SIG-M5 (cell line): ENCODE results near the gene PHYKPL.

ENCODE experiments used
- DNase-seq: peaks from one replicate; lab custom pipeline; 2025; lab: John Stamatoyannopoulos, UW

PHYKPL gene

DNA sequence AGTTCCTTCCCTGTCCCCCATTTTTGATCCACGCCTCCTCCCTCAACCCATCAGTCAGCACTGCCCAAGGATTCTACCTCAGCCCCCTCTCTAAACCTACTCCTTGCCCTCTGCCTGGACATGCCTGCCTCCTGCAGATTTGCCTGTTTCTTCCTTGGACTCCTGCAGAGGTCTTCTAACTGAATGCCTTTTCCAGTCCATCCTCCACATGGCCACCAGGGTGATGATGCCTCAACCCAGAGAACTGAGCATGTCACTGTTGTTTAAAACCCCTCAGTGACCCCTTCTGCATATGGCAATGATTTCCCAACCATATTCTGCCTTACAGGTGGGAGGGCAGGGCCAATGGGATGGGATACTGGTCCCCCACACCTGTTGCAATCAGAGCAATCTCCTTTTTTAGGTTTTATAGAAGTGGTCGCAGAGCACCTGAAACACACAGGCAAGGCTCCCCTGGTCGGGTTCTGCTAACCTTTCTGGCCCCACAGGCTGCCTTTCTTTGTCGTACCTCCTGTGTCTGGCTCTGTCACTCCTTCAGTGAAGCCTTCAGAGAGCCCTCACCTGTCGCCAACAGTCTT, 9.3 kb downstream of the PHYKPL start:
- no peak for DNase-seq

DNA sequence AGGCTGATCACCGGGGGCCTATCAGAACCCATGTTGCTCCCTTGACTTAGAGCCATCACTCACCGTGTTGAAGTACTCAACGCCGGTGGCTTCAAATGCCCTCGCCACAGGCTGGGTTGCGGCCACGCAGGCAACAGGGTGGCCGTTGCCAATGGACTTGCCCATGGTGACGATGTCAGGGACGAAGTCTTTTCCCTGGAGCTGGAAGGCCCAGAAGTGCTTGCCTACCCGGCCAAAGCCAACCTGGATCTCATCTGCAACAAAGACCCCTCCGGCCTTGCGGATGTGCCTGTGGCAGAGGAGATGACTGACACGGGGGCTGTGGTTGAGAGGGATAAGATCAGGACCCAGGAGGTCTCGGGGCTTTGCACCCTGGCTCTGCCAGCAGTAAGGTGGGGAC, 10.3 kb downstream of the PHYKPL start:
- DNase-seq: no peak

DNA sequence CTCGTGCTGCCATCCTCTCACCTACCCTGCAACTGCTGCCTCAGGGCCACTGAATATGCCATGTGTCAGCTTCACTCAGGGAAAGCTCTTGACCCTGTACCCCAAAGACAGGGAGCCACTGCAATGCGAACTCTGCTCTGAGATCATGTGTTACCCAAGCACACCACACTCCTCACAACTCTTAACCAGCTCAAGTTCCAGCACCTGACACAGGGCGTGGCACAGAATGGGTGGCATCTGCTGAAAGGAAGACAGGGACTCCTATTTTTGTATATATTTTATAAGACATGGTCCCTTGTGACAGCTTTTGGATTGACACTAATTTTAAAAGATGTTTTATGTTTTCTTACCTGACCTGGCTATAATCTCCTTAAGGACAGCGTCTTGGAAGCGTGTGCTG, 10.7 kb downstream of the PHYKPL start:
- DNase-seq: no peak

DNA sequence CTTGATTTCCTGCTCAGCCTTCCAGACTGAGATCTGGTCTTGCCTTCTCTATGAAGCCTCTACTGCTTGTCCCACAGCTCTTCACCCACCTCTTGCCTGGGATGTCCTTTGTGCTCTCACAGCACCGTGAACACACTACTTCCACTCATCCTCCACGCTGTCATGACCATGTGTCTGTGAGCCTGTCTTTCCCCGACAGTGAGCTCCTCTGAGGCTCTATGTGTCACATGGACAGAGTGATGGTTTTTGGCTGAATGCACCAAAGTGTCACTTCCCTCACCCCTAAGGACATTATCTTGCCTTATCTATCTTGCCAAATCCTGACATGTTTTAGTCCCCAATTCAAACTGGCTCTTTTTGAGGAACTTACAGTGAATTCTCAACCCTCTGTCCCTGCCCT, 11.3 kb downstream of the PHYKPL start:
- no peak for DNase-seq

DNA sequence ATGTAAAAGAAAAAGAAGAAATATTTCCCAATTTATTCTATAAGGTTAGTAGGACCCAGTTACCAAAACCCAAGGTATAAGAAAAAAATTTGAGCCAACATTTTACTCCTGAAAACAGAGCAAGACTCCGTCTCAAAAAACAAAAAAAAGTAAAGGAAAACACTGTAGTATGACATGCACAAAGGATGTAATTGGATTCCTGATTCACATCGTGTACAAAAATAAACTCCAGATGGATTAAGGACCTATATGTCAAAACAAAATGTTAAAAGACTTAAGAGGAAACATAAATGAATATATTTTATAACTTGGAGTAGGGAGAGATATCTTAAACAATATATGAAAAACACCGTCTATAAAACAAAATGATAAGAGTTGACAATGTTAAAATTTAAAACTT, 13.8 kb downstream of the PHYKPL start:
- no peak for DNase-seq

DNA sequence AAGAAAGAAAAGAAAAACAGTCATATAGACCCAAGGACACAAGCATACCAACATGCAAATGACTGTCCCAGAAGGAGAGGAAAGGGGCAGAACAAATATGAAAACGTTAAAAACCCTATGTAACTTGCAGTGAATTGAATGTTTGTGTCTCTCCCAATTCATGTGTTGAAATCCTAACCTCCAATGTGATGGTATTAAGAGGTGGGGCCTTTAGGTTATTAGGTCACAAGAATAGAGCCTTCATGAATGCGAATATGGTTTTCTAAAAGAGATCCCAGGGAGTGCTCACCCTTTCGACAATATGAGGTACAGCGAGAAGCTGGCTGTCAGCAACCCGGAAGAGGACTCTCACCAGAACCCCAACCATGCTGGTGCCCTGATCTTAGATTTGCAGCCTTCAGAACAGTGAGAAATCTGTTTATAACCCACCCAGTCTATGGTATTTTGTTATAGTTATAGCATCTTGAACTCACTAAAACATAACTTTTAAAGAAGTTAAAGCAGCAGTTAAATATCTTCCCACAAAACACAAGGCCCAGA, 14.3 kb downstream of the PHYKPL start:
- no peak for DNase-seq

DNA sequence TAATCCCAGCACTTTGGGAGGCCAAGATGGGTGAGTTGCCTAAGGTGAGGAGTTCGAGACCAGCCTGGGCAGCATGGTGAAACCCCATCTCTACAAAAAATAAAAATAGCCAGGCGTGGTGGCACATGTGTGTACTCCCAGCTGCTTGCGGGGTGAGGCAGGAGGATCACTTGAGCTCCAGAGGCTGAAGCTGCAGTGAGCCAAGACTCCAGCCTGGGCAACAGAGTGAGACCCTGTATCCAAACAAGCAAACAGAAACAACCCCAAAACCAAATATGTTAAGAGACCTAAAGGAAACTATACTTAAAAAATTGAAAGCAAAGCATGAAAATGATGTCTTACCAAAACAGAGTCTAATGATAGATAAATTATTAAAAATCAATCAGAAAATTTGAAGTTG, 15.8 kb downstream of the PHYKPL start:
- no peak for DNase-seq

DNA sequence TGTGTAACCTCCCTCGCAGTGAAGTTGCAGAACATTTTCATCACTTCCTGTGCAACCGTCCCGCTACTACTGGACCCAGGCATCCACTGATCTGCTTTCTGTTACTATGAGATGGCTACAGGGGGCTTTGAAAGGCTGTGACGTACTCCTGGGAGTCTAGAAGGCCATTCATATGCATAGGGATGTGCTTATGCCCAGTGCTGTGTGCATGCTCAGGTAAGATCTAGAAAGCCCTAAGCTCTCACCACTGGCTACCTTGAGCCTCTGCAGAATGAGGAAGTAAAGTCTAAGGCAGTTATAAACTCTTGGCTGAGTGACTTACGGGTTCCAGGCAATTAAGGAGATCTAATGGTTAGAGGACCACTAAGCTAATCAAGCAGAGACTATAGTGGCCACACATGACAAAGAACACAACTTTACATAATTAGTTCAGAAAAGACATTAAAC, 16.5 kb downstream of the PHYKPL start:
- no peak for DNase-seq

DNA sequence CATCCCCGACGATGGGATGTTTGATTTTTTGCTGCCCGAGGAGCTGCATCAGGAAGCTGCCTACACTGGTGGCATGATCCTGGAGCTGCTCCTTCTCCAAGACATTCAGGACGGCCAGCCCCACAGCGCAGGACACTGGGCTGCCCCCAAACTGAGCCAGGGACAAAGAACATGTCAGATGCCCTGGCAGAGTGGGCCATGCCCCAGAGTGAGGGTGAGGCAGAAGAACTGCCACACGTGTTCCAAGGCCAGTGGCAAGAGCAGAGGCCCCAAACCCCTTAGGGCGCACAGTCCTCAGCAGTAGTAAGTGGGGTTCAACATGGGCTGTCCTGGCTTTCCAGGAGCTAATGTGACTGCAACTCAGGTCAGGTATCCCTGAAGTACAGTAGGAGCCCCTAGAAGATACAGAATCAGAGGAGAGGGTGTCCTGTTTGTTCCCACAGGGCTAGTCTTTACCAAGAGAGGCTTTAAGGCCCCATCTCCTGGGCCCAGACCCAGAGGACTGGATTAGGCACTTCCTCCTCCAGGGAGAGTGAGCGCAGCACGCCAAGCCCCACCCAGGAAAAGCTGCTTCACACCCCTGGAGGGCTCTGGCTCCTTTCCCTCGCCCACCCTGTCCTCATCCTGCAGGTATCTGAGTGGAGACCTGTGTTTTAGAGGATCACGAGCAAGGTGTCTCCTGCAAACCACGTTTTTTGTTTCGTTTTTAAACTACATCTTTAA, 17.2 kb downstream of the PHYKPL start:
- no peak for DNase-seq

DNA sequence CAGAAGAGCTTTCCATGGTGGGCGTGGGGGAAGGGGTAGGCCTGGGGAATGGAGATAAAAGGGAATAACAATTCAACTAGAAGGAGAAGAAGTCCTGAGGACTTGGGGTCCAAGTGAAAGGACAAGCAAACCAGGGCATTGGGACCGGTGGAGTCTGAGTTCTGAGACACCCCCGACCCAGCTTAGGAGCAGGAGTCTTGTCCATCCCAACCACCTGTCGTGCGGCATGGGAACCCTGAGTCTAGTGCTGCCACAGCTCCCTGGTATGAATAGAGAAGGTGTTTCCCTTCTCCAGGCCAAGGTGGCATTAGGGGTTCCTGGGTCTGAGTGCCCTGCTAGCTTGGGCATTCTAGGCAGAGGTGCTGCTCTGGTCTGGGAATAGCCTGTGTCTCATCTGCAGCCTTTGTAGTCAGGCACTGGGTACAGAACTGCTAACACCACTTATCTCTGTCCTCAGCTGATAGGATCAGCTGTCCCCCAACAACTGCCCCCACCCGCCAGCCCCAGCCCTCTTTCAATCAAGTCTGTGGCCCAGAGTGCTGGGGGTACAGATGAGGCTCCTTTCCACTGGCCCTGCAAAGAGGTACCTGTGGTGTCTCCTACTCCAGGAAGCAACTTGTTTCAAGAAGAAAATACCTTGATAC, 18.3 kb downstream of the PHYKPL start:
- DNase-seq: no peak

DNA sequence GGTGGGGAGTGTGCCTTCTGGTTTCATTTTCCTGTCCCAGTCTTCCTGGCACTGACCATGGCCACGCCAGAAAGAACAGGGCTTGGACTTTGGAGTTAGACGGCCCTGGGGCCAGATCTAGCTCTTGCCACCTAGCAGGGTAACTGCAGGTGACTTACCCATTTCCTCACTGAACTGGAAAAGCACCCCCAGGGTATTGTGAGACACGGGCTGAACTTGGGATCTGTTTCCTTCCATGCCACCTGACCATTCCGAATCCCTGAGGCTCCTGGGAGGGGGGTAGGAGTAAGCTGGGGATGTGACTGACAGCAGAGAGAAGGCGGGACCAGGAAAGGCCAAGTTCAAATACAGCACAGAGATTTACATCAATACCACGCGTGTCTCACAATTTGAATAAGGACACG, 18.9 kb downstream of the PHYKPL start:
- DNase-seq: no peak

DNA sequence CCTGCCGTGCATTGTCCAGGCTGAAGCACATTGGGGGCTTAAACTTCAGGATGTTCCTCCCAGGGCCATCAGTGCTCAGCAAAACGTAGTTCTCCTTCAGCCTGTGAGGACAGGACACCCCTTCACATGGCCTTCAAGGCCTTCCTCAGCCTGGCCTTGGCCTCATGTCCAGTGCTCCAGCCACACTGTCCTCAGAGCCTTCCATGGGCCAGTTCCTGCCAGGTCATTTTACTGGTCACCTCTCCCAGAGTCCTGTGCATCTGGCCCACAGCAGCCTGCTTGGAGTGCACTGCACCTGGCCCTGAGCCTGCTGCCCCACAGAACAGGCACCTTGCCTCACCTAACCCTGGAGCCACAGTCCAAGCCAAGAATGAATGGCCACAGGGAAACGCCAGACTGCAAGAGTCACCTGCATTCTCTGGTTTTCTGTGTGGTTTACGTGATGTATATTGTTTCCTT, 19.6 kb downstream of the PHYKPL start:
- no peak for DNase-seq

DNA sequence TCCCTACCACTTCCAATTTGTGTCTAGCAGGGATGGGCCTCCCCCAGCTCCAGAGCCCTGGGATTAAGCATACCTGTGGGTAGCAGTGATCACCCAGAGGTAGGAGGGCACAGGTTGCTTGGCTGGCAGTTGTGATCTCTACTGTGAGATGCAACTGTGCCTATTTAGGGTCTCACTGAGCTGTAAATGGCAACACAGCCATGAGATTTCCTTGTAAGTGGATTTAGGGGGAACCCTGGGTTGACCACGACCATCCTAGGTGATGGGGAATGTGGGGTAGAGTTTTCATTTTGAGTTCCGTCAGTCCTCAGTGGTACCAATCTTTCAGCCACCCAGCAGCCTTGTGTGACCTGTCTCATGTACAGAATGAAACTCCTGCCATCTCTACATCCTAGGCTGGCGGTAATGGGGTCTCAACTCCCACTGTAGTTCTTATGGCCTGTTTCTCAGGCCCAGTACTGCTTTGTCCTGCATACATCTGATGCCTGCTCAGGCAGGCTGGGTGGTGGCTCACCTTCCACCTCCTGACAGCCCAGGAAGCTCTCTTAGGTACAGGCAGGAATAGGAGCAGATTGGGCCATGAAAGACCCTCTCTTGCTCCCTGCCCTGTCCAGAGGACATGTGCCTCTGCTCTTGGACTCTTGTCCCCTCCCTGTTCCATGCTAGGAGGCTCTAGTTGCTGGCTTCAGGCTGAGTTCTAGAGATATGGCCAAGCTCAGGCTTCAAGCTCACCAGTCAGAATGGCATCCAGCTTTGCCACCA, 20.2 kb downstream of the PHYKPL start:
- DNase-seq: no peak

DNA sequence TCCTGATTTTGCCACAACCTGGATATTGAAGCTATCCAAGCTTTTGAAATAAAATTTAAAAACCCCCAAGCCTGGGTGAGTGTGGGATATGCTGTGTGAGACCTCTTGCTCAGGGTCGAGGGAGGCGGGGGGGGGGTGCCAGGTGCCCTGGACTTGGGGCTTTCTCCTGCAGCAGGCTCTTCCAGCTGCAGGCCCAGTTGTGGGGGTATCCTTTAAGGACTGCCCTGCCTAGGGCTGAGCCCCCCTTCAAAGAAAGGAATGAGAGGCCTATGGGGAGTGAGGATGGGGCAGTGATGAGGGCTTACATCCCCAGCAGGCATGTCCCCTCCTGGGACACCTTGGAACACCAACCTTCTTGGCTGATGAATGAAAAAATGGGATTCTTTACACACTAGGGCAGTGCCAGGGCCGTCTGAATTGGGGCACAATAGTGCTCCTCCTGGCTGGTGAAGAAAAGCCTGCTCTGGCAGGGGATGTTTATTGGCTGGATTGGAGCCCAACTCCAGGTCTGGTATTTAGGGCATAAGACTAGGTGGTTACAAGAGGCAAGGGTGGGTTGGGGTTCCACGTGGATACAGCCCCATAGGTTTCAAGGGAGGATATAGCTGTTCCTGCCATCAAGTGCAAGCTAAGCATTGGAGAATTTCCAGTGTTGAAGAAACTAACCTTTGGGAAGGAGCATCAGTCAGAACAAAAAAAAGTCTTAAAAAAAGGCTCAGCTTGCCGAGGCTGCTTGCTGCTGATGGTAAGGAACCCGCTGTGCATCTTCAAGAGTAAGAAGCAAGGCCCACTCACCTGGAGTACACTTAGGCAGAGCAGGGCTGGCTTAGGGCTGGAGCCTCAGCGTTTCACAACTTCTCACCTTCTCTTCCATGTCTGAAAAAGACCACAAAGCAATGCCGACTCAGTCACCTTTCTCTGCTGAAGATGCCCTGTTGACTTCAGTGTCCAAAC, 21.2 kb downstream of the PHYKPL start:
- no peak for DNase-seq

DNA sequence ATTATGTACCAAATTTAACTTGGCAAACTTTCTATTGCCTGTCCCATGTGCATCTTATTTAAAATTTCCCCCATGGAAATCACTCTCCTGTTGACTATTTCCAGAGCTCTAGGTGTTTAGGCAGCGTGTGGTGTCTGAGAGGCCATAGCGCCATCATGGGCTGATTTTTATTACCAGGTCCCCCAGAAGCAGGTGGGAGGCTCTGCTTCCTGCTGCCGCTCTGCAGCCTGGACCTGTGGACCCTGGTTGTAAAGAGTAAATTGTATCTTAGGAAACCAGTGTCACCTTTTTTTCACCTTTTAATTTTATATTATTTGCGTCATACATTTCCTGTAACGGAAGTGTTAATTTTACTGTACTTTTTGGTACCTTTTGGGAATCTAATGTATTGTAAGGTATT, 21.9 kb downstream of the PHYKPL start:
- DNase-seq: no peak

DNA sequence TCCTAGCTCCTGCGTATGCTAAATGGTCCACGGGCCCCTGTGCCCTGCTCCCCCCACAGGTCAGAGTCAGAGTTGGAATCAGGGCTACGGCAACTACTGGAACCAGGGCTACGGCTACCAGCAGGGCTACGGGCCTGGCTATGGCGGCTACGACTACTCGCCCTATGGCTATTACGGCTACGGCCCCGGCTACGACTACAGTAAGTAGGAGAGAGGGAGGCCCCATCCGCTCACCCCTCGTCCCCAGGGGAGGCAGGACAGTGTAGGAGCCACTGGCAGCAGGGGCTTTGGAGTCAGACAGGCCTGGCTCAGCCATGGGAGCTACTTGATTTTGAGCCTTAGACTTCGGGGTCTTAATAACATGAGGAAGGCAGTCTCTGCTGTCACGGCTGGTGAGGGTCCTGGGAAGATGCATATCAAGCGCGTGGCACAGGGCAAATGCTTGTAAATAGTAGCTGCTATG, 22.5 kb downstream of the PHYKPL start:
- no peak for DNase-seq

DNA sequence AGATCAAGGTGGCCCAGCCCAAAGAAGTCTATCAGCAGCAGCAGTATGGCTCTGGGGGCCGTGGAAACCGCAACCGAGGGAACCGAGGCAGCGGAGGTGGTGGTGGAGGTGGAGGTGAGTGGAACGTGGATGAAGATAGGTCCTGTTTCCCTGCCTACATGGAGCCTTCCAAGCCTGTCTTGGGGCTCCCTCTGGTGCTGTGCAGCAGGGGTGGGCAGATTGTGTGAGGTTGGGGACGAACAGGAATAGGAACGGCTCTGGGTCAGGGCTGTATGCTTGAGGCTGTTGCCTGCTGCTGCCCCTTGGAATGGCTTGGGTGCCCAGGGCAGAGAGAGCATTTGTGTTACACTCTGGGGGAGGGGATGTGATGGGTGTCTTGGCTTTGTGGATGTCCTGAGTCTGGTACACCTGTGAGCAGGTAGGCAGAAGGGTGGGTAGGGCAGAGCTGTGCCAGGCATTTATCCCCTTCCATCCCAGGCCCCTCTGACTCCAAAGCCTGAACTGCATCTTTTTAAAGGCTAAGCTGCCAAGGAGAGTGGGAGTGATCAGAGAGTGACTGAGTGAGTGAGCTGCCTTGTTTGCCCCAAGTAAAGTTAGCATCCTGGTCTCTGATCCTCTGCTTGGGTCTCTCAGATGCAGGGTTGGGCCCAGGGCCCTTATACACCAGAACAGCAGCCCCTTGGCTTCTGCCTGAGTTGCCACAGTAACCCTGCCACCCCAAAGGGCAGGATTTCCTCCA, 23.1 kb downstream of the PHYKPL start:
- DNase-seq: no peak

DNA sequence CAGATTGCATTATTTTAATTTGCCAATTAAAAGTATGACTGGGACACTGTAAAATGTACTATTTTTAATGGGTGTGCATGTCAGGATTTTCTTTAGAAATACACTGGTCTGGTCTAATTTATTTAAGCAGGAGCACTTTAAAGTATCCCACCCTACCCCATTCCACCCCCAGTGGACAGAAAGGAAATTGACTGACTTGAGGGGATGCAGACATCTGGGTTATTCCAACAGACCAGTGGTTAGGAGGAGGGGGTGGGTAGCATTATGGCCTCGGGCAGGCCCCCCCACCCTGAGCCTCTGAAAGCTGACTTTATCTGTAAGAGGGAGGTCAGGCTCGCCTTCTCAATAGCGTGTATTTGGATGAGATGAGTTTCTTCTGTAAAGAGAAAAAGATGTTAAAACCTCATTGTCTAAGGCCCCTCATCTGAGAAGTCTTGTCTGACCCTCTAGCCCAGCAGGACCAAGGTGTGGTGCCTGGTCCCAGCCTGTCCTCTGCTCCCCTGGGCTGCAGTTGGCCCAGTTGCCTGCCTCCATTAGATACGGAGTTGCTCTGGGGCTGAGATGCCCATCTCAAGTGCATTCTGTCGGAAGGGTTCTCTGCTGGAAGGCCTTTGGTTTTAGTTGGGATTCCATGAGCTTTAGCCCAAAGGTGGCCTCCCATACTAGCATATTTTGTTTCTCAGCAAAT, 23.9 kb downstream of the PHYKPL start:
- DNase-seq: no peak

DNA sequence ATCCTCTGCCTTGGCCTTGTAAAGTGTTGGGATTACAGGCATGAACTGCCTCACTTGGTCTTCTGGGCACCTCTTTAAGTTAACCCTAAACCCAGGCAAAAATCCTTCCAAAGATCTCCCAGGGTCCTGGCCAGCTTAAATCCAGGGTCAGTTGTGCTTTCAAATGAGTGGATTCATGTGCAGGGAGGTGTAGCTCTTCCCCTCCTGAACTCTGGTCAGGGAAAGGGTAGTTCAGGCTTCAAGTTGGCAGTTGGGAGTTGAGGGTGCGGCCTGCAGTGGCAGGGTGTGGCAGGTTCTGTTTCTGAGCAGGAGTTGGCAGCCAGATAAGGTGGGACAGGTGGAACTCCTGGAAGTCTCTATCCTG, 24.7 kb downstream of the PHYKPL start:
- no peak for DNase-seq
